ENCODE results near the gene ADGRV1.

The ADGRV1 gene

DNA sequence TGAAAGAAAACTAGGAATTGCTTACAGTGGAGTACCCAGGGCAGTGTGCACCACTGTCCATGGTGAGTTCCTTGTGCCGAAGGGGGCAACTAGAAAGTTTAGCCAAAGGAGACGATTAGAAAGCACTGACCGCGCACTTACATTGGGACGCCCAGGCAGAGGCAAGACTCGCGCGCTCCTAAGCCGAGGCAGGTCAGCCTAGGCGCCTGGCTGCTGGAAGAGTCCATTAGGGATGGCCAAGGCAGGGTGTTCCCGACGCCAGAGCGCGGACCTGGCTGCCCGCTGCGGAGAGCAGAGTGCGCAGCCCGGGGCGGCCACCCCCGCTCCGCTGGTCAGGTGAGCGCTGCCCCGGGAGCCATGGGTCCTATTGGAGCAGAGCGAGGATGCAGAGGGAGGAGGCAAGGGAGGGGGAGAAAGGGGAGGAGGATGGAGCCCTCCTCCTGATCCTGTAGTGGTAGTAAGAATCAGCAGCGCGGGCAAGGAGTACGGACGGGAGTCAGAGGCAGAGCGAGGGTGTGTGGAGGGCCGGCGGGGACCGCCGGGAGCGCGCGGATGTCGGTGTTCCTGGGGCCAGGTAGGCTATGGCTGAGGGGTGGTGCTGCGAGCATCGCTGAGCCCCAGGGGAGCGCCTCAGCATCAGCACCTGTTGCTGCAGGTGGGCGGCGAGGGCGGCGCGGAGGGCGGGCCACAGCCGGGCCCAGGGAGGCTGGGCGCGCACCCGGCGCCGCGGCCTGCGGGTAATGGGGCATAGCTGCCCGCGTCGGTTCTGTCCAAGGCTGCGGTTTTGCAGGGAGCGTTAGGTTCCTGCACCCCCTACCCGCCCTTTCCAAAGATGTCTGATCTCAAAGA is at the start of gene ADGRV1:
TSS of gene ADGRV1 (plus strand) at position 454 of the 849 bp plus-strand sequence. CDS start at position 553, 99 bp downstream.
- in situ Hi-C loops (cut with HindIII; ENCODE audit: low sequenced_read_pairs) = no loop called here

- in situ Hi-C loops (cut with HindIII; ENCODE audit: low sequenced_read_pairs) = no loop called here
Measured at GRCh38 chr5:90510438-90510837, 48.2 kb upstream of the ADGRV1 start.

DNA sequence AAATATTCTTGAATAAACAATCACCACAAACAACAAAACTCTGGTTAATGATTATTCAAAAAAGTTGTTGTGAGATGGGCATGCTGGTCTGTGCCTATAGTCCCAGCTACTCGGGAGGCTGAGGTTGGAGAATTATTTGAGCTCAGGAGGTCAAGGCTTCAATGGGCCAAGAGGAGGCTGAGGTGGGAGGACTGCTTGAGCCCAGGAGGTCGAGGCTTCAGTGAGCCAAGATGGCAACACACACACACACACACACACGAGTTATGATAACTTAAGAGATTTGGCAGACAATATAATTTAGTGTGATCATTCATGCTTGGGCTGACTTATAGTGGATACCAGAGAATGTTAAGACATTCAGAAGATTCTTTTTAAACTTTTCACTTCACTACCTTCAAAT is 44.1 kb upstream of the ADGRV1 start:
- in situ Hi-C loops (cut with HindIII; ENCODE audit: low sequenced_read_pairs) = no loop called here

- in situ Hi-C loops (cut with HindIII; ENCODE audit: low sequenced_read_pairs) = no loop called here
Measured at GRCh38 chr5:90518661-90519060, 39.9 kb upstream of the ADGRV1 start.

DNA sequence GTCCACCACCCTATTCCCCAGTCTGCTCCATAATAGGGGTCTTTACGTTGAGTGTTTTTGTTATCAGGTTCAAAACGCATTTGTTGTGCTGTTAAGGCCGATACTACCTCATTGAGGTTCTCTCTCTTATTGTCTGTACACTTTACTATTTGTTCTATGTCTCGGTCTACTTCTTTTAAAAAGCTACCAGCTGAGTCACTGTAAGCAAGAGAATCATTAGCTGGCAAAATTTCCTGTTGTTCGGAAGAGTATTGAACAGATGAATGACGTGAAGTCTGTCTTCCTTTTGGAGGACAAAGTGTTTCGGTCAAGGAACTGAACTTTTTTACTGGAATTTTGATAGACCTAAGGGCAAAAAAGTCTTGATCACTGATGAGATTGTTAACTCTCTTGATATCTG is 39.5 kb upstream of the ADGRV1 start:
- in situ Hi-C loops (cut with HindIII; ENCODE audit: low sequenced_read_pairs) = no loop called here

DNA sequence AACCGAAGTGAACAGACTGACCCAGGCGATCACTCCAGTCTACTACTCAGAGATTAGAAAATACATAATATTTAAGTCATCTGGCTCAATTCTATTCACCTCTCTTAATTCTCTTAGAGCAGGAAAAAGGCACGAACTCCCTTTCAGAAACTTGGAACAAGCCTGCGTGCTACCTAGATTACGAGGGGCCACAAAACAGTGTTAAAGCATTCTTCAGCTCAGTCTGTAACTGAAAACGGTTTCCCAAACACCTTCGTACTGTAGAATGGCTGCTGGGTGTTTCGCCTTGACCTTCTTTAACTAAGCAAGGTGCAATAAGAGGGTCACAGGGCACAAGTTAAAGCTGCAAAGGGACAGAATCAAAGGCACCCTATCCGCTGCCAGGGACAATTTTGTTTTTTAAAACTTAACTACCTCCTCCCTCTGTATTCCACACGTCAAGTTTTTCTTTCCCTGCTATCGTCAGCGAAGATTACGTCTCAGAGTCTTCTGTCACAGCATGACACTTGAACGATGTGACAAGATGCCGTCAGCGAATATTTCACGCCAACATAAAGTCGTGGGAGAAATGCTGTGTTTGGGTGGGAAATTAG is 29.9 kb upstream of the ADGRV1 start:
- in situ Hi-C loops (cut with HindIII; ENCODE audit: low sequenced_read_pairs) = no loop called here

DNA sequence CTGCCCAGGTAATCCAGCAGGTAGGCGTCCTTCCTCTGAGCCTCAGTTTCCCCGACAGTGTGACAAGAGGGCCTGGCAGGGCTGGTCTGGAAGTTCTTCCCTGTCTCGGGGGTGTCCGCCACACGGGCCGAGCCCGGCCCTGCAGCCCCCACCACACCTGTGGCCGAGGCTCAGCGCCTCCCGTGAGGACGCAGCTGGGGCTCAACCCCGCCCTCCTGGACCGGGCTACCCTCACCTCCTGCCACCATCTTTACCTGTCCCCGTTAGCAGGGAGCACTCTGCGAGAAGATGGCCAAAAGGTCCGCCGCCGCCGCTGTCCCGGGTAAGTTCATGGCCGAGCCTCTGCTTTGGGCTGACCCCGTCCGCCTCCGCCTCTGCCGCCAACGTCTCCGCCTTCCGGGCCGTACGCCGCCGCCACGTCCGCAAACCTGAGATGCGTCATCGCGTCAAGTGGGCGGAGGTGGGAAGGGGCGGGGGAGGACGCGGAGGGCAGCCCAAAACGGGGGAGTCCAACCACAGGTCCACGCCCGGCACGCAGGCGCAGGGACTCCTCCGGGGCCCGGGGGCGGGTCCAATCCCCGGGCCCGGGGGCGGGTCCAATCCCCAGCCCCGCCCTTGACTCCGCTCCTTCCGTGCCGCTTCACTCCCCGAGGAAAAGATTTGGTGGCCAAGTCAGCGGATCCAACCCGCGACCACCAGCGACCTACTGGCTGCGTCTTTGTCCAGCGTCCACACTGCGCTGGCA is 29.2 kb upstream of the ADGRV1 start, which contains the start of gene LYSMD3:
TSS of gene LYSMD3 (minus strand) at position 391 of the 745 bp plus-strand sequence. CDS start 4,295 bp downstream, outside the sequence.
- in situ Hi-C loops (cut with HindIII; ENCODE audit: low sequenced_read_pairs) = no loop called here

- in situ Hi-C loops (cut with HindIII; ENCODE audit: low sequenced_read_pairs) = no loop called here
Measured at GRCh38 chr5:90529939-90530677, 28.5 kb upstream of the ADGRV1 start.

DNA sequence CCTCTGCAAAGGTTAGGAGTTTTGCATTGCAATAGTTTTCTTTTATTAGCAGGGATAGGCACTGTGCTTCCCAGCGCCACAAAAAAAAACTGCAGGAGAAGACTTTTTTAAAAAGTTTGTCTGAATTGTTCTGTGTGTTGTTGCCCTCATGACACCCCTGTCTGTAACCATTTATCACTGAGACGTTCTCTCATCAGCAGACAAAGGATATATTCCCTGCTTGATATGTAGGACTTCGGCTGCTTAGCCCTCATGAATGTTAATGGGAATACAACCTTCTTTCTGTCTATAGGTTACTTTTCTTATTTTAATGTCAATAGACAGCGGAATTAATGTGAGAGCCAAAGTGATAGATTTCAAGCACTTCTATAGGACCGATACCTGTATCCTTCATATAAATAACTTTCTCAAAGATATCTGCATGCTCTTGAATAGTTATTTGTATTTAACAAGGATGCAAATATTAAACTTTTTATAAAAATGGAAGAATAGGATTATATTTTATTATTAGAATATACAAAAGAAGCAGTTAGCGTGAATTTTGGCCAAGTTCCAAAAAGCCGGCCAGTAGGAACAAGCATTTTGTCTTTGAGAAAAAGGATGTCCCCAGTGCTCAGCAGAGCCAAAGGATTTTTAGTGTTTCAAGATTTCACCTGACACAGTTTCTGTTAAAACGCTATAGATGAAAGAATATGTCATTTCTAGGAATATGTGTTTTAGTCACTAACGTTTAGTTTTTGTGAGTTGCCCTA is 27.7 kb upstream of the ADGRV1 start:
- in situ Hi-C loops (cut with HindIII; ENCODE audit: low sequenced_read_pairs) = no loop called here

- in situ Hi-C loops (cut with HindIII; ENCODE audit: low sequenced_read_pairs) = no loop called here
Measured at GRCh38 chr5:90533794-90534193, 24.8 kb upstream of the ADGRV1 start.

DNA sequence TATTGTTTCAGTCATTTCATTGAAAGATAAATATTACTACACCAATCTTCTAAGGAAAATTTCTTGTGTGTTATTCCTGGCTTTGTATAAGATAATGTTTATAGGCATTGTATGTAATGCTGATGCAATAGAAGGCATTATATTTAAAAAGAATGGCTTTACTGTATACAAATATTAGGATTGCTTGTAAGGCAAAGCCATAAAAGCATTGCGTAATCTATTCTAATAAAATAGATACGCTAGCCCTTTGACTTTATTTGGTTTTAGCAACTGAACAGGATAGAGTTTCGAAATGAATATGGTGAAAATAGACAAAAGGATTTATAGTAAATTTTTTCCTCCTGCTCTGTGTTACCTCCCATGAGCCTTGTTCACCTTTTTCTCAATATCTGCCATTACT is 23.7 kb upstream of the ADGRV1 start:
- in situ Hi-C loops (cut with HindIII; ENCODE audit: low sequenced_read_pairs) = no loop called here

GRCh38 chr5:90542827-90543519 is 15.6 kb upstream of the ADGRV1 start:
- in situ Hi-C loops (cut with HindIII; ENCODE audit: low sequenced_read_pairs) = no loop called here

GRCh38 chr5:90545511-90545910 is 13.1 kb upstream of the ADGRV1 start:
- in situ Hi-C loops (cut with HindIII; ENCODE audit: low sequenced_read_pairs) = no loop called here

GRCh38 chr5:90546216-90546837 is 12.3 kb upstream of the ADGRV1 start:
- in situ Hi-C loops (cut with HindIII; ENCODE audit: low sequenced_read_pairs) = no loop called here

GRCh38 chr5:90547072-90547536 is 11.5 kb upstream of the ADGRV1 start:
- in situ Hi-C loops (cut with HindIII; ENCODE audit: low sequenced_read_pairs) = no loop called here

- in situ Hi-C loops (cut with HindIII; ENCODE audit: low sequenced_read_pairs) = no loop called here
Measured at GRCh38 chr5:90548069-90548593, 10.5 kb upstream of the ADGRV1 start.

DNA sequence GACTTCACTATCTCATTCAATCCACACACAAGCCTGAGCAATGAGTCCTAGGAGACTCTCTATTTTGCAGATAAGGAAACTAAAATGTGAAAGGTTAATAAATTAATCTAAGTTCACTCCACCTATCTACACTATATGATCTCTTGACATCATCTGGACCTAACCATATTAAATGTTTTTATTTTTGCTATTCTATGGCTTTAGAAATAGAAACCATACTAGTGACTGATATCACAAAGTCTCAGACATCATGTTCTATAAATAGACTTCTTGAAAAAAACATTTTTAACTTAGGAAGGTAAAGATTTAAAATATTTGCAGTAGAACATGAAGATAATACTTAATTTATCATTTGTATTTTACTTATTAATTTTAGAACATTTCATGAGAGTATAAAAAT is 9.4 kb upstream of the ADGRV1 start:
- in situ Hi-C loops (cut with HindIII; ENCODE audit: low sequenced_read_pairs) = no loop called here

DNA sequence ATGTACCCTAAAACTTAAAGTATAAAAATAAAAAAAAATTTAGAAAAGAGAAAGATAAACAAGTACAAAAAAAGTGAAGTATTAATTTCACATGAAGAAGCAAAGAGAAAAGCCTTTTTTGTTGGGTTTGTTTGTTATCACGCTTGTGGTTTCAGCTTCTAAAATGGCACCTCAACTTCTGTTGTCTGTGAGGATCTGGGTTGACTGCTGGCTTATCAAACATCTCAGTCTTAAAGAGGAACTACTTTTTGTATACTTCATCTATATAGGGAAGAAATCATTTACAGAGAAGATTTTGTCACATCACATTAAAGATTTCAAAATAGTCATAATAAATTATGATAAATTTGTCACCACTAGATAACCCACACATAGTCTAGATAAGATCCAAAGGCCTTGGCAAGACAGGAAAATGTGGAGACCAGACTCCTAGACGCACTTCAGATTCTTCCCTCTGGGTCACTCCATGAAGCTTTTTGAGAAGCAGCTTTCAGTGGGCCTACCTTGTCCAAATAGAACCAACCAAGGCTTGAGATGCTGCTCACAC is 8.8 kb upstream of the ADGRV1 start:
- in situ Hi-C loops (cut with HindIII; ENCODE audit: low sequenced_read_pairs) = no loop called here

GRCh38 chr5:90550963-90551362 is 7.6 kb upstream of the ADGRV1 start:
- in situ Hi-C loops (cut with HindIII; ENCODE audit: low sequenced_read_pairs) = no loop called here
